Measurements from ENCODE around the gene VCPKMT.

VCPKMT gene

DNA sequence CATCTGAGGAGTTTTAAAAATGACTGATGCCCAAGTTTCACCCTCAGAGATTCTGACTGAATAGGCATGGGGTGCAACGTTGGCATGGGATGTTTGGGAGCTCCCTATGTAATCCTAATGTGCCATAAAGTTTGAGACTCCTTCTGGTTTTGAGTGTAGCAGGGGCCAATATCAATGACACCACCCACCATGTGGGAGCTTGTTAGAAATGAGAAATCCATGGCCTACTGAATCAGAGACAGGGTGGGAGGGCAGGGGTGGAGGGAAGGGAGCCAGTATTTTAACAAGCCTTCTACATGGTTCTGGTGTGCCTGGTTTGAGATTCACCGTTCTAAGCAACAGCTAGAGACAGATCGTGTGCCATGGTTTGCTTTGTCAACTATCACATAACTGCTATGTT, 46.1 kb downstream of the VCPKMT start:
- no peaks in the 10 kb centered on the region for H3K4me1 ChIP-seq (ENCODE audit: control insufficient read depth, insufficient read depth, low read length)
- H3K27ac ChIP-seq (ENCODE audit: low read length) = no peak overlapping the region
- no peaks in the 10 kb centered on the region for H3K36me3 ChIP-seq (ENCODE audit: control insufficient read depth, insufficient read depth, low read length)
- no peak for DNase-seq (ENCODE audit: low read depth, low spot score)
- no peaks in the 10 kb centered on the region; the same call in 1 of the 2 replicates for H3K9me3 ChIP-seq (ENCODE audit: control insufficient read depth, insufficient read depth, low read length)
- WGBS (ENCODE audit: insufficient coverage, insufficient read length) = no CpG with 5 or more reads among the region's 3 CpGs
- H3K27me3 ChIP-seq (ENCODE audit: control insufficient read depth, insufficient read depth, low read length) = no peaks in the 10 kb centered on the region
- H3K4me3 ChIP-seq (ENCODE audit: low read length) = no peak overlapping the region

DNA sequence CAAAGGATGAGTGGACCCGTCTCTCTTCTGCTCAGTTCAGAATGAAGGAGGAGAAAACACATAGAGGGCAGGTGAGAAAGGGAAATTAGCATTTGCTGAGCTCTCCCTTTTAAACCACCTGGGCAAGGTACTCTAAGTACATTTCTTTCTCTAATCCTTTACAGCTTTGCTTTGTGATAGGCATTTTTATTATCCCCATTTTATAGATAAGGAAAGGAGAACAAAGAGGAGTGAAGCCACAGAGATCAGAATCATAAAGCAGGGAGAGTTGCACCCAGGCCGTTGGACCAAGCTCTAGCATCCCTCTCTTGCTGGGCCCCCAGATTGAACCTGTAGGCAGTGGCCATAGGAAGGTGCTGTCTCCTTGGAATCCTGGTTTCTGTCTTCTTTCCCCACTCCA, 47.0 kb downstream of the VCPKMT start:
- H3K4me3 ChIP-seq (ENCODE audit: low read length) = no peak overlapping the region
- WGBS (ENCODE audit: insufficient coverage, insufficient read length) = no CpG with 5 or more reads among the region's 2 CpGs
- no peak overlapping the region for H3K27ac ChIP-seq (ENCODE audit: low read length)
- no peaks in the 10 kb centered on the region for H3K27me3 ChIP-seq (ENCODE audit: control insufficient read depth, insufficient read depth, low read length)
- H3K9me3 ChIP-seq (ENCODE audit: control insufficient read depth, insufficient read depth, low read length) = no peaks in the 10 kb centered on the region; the same call in 1 of the 2 replicates
- no peaks in the 10 kb centered on the region for H3K4me1 ChIP-seq (ENCODE audit: control insufficient read depth, insufficient read depth, low read length)
- H3K36me3 ChIP-seq (ENCODE audit: control insufficient read depth, insufficient read depth, low read length) = no peaks in the 10 kb centered on the region
- no peak for DNase-seq (ENCODE audit: low read depth, low spot score)

DNA sequence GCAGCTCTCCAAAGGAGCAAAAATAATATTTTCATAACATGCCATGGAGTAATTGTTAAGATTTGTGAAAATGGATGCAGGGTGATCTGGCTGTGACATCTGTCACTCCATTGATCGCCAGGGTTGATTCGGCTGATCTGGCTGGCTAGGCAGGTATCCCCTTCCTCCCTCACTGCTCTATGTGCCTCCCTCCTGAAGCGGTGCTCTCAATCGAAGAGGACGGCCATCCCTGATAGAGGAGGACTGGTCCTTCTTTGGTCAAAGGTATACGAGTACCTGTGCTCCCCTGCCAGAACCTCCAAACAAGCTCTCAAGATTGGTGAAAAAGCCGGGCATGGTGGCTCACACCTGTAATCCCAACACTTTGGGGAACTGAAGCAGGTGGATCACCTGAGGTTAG, 47.9 kb downstream of the VCPKMT start:
- H3K27ac ChIP-seq (ENCODE audit: low read length) = no peak overlapping the region
- WGBS (ENCODE audit: insufficient coverage, insufficient read length) = no CpG with 5 or more reads among the region's 7 CpGs
- no peaks in the 10 kb centered on the region for H3K4me1 ChIP-seq (ENCODE audit: control insufficient read depth, insufficient read depth, low read length)
- no peaks in the 10 kb centered on the region; the same call in 1 of the 2 replicates for H3K9me3 ChIP-seq (ENCODE audit: control insufficient read depth, insufficient read depth, low read length)
- no peaks in the 10 kb centered on the region for H3K27me3 ChIP-seq (ENCODE audit: control insufficient read depth, insufficient read depth, low read length)
- H3K4me3 ChIP-seq (ENCODE audit: low read length) = no peak overlapping the region
- DNase-seq (ENCODE audit: low read depth, low spot score) = no peak
- no peaks in the 10 kb centered on the region for H3K36me3 ChIP-seq (ENCODE audit: control insufficient read depth, insufficient read depth, low read length)

DNA sequence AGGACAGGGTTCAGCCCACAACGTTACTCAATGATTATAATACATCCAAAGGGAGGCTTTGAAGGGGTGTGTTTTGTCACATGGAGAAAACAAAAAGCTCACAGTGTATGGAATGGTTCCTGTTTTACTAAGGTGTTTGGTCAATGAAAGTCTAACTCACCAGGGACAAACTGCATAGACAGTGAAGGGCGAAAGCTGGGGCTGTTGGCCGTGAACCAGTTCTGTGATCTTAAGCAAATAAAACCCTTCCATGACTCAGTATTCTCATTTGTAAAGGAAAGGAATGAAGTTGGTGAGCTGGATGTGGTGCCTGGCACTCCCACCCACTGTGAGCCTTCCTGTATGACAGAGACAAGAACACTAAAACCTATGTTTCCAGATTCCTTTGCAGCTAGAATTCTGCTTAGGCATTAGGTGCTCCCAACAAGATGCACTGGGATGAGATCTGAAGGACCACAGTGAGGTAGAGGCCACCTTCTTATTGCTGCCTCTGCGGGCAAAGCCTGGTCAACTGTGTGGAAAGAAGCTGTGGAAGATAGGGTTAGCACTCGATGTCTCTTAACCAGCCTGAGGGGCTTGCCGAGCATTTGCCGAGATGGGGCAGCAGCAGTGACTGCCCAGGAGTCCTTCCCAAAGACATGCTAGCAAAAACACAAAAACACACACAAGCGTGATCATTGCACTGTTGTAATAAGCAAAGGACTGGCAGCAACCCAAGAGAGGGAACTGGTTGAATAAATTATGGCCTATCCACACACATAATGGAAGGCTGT, 48.5 kb downstream of the VCPKMT start:
- H3K36me3 ChIP-seq (ENCODE audit: control insufficient read depth, insufficient read depth, low read length) = no peaks in the 10 kb centered on the region
- H3K9me3 ChIP-seq (ENCODE audit: control insufficient read depth, insufficient read depth, low read length) = no peaks in the 10 kb centered on the region; the same call in 1 of the 2 replicates
- no CpG with 5 or more reads among the region's 8 CpGs for WGBS (ENCODE audit: insufficient coverage, insufficient read length)
- H3K4me3 ChIP-seq (ENCODE audit: low read length) = no peak overlapping the region
- no peak for DNase-seq (ENCODE audit: low read depth, low spot score)
- H3K27ac ChIP-seq (ENCODE audit: low read length) = no peak overlapping the region
- H3K27me3 ChIP-seq (ENCODE audit: control insufficient read depth, insufficient read depth, low read length) = no peaks in the 10 kb centered on the region
- no peaks in the 10 kb centered on the region for H3K4me1 ChIP-seq (ENCODE audit: control insufficient read depth, insufficient read depth, low read length)

DNA sequence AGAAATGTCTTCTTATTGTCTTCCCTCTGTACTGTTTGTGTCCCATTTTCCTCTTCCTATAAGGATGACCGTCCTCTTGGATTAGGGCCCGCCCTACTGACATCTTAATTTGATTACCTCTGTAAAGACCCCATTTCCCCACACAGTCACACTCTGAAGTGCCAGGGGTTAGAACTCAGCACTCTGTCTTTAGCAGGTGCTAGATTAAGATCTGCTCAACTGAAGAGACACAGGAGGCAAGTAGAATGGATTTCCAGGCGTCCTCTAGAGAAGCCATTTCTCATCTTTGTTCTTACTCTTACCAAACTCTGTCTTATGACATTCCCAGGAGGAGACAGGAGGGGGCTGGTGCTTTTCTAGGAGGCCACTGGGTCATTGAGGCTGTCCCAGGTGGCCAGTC, 50.8 kb downstream of the VCPKMT start:
- no CpG with 5 or more reads among the region's 3 CpGs for WGBS (ENCODE audit: insufficient coverage, insufficient read length)
- DNase-seq (ENCODE audit: low read depth, low spot score) = no peak
- Histone ChIP-seq H3K27me3 (ENCODE audit: control insufficient read depth, insufficient read depth, low read length) (no peaks in the 10 kb centered on the region), H3K36me3 (ENCODE audit: control insufficient read depth, insufficient read depth, low read length) (no peaks in the 10 kb centered on the region), H3K27ac (ENCODE audit: low read length) (no peak overlapping the region), H3K9me3 (ENCODE audit: control insufficient read depth, insufficient read depth, low read length) (no peaks in the 10 kb centered on the region), H3K4me1 (ENCODE audit: control insufficient read depth, insufficient read depth, low read length) (peaks cover 2% of the 10 kb centered on the region), H3K4me3 (ENCODE audit: low read length) (no peak overlapping the region)

DNA sequence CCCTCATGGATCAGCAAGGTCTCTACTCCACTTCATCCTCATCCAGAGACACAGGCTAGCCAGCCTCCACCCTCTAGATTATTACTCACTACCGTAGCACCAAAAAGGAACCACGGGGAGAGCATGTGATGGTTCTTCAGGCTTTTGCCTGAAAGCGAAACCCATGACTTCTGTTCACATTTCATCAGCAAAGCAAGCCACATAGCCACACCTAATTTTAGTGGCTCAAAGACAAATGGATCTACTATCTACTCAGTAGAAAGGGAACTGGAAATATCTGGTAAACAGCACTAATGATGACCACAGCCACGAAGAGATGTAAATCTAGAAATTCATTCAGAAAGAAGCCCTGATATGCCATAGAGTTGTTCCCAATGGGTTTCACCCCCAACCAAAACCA, 51.4 kb downstream of the VCPKMT start:
- Histone ChIP-seq H3K4me3 (ENCODE audit: low read length) (no peak overlapping the region), H3K27me3 (ENCODE audit: control insufficient read depth, insufficient read depth, low read length) (no peaks in the 10 kb centered on the region), H3K36me3 (ENCODE audit: control insufficient read depth, insufficient read depth, low read length) (no peaks in the 10 kb centered on the region), H3K27ac (ENCODE audit: low read length) (no peak overlapping the region), H3K9me3 (ENCODE audit: control insufficient read depth, insufficient read depth, low read length) (no peaks in the 10 kb centered on the region), H3K4me1 (ENCODE audit: control insufficient read depth, insufficient read depth, low read length) (peaks cover 2% of the 10 kb centered on the region)
- DNase-seq (ENCODE audit: low read depth, low spot score) = no peak
- WGBS (ENCODE audit: insufficient coverage, insufficient read length) = no CpG with 5 or more reads among the region's 4 CpGs

DNA sequence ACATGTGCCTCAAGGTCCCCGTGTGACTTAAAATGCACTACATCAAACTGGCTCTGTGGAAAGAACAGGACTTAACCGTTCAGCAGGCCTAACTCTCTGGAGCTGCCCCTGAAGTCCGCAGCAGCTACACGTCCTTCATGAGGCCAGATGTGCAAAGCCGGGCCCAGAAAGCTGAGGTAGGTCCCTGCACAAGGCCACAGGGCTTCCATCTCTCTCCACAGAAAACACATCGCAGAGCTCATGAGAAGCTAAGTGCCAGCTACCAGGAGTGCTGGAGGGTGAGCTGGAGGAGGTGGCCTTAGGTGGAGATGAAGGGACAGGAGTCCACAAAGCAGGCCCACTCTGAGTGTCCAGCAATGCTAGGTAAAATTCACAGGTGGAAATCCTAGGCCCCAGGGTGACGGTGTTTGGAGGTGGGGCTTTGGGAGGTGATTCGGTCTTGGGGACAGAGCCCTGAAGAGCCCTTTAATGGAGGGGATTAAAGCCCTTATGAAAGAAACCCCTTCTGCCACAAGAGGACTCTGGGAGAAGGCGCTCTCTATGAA, 52.4 kb downstream of the VCPKMT start:
- peaks cover 2% of the 10 kb centered on the region for H3K4me1 ChIP-seq (ENCODE audit: control insufficient read depth, insufficient read depth, low read length)
- DNase-seq (ENCODE audit: low read depth, low spot score) = no peak
- H3K27ac ChIP-seq (ENCODE audit: low read length) = no peak overlapping the region
- no CpG with 5 or more reads among the region's 9 CpGs for WGBS (ENCODE audit: insufficient coverage, insufficient read length)
- no peak overlapping the region for H3K4me3 ChIP-seq (ENCODE audit: low read length)
- no peaks in the 10 kb centered on the region for H3K36me3 ChIP-seq (ENCODE audit: control insufficient read depth, insufficient read depth, low read length)
- H3K9me3 ChIP-seq (ENCODE audit: control insufficient read depth, insufficient read depth, low read length) = no peaks in the 10 kb centered on the region
- no peaks in the 10 kb centered on the region for H3K27me3 ChIP-seq (ENCODE audit: control insufficient read depth, insufficient read depth, low read length)

DNA sequence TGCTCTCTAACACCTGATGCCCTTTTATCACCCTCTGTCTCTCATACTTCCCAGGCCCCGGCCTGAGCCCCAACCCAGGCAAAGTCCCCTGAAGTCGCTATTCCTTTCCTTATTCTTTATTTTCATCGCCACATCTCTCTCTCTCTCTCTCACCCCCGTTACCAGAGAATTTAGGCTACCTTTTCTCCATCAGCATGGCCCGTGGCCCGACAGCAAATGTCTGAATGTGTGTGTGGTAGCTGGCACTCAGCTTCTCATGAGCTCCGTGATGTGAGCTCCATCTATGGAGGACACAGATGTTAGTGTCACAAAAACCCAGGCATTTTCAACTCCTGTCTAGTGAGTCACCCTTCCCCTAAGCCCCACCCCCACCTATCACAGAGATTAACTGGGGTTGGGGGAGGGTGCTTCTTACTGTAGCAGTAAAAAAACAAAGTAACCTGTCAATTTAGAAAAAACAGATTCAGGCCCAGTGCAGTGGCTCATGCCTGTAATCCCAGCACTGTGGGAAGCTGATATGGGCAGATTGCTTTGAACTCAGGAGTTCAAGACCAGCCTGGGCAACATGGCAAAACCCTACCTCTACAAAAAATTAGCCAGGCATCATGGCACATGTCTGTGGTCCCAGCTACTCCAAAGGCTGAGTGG, 53.8 kb downstream of the VCPKMT start:
- Histone ChIP-seq H3K9me3 (ENCODE audit: control insufficient read depth, insufficient read depth, low read length) (no peaks in the 10 kb centered on the region), H3K4me1 (ENCODE audit: control insufficient read depth, insufficient read depth, low read length) (peaks cover 2% of the 10 kb centered on the region), H3K36me3 (ENCODE audit: control insufficient read depth, insufficient read depth, low read length) (no peaks in the 10 kb centered on the region), H3K27ac (ENCODE audit: low read length) (no peak overlapping the region), H3K4me3 (ENCODE audit: low read length) (no peak overlapping the region), H3K27me3 (ENCODE audit: control insufficient read depth, insufficient read depth, low read length) (no peaks in the 10 kb centered on the region)
- WGBS (ENCODE audit: insufficient coverage, insufficient read length) = 100% methylated on average over 2 of the region's 7 CpGs
- DNase-seq (ENCODE audit: low read depth, low spot score) = no peak

DNA sequence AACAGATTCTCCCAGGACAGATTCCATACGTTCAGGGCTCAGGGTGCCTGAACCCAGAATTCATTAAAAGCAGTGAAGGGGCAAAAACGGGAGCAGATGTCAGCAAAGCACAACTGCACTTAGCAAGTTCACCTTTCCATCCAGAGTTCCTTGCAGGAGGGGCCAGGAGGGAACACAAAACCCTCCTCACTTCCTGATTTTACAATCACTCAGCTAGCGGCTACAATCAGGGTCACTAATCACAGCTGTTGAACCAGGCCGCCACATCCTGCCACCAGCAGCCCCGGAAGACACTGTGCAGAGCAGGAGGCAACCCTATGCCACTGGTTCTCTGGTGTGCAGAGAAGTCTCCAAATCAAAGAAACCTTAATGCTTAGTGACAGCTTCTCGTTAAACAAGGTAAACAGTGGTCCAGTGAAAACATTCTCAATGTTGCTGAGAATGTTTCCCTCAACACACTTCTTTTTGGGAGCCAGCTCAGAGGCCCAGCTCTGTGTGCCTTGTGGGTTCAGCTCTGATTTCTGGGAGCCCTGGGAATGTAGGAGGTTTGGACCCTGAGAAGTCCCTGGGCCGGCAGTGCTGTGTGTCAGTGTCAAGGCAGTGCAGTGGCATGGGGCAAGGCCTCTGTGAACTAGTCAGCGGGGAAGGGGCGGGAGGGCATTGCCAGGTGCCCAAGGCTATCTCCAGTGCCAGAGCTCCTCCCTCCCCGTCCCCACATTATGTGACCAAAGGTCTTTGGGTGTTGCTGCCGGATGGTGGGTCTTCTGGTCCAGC, 54.5 kb downstream of the VCPKMT start:
- WGBS (ENCODE audit: insufficient coverage, insufficient read length) = no CpG with 5 or more reads among the region's 11 CpGs
- no peak for DNase-seq (ENCODE audit: low read depth, low spot score)
- no peaks in the 10 kb centered on the region for H3K27me3 ChIP-seq (ENCODE audit: control insufficient read depth, insufficient read depth, low read length)
- H3K9me3 ChIP-seq (ENCODE audit: control insufficient read depth, insufficient read depth, low read length) = no peaks in the 10 kb centered on the region
- H3K4me3 ChIP-seq (ENCODE audit: low read length) = no peak overlapping the region
- no peaks in the 10 kb centered on the region for H3K36me3 ChIP-seq (ENCODE audit: control insufficient read depth, insufficient read depth, low read length)
- H3K4me1 ChIP-seq (ENCODE audit: control insufficient read depth, insufficient read depth, low read length) = peaks cover 2% of the 10 kb centered on the region
- no peak overlapping the region for H3K27ac ChIP-seq (ENCODE audit: low read length)

DNA sequence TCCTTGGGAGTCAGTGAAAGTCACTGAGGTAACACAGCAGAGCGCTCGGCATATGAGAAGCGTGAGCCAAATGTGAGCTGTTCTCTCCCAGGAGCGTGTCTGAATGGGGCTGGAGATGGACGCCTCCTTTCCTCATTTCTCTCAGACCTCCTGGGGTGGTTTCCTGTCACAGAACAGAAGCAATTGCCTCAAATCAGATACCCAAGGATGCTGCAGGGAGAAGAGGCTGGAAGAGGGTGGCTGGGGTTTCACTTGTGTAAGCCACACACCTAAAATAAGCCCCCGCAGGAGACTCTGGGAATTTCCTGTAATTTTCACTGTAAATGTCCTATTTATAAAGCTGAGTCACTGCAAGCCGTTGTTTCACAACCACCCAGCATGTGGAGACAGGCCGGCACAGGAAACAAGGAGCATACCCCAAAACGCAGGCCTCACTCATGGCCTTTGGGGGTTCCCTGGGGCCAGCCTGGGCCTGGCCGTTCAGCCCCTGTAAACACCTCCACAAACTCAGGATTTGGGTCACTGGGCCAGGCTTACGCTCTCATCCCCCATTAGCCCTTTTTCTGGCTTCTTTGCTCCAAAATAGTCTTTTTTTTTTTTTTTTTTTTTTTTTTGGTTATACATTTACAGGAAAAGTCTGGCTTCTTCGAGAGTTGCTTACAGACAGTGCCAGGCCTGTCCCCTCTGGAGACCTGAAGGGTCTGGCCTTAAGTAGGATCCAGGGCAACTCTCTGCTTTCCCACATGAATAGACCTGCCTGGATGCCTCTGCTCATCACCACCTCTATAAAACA, 55.3 kb downstream of the VCPKMT start:
- Histone ChIP-seq H3K27ac (ENCODE audit: low read length) (no peak overlapping the region), H3K4me1 (ENCODE audit: control insufficient read depth, insufficient read depth, low read length) (peaks cover 2% of the 10 kb centered on the region), H3K9me3 (ENCODE audit: control insufficient read depth, insufficient read depth, low read length) (no peaks in the 10 kb centered on the region), H3K36me3 (ENCODE audit: control insufficient read depth, insufficient read depth, low read length) (no peaks in the 10 kb centered on the region), H3K27me3 (ENCODE audit: control insufficient read depth, insufficient read depth, low read length) (no peaks in the 10 kb centered on the region), H3K4me3 (ENCODE audit: low read length) (no peak overlapping the region)
- DNase-seq (ENCODE audit: low read depth, low spot score) = peak; percentile 18
- no CpG with 5 or more reads among the region's 12 CpGs for WGBS (ENCODE audit: insufficient coverage, insufficient read length)
